Skeletal muscle satellite cell (primary cell): ENCODE measurements around the gene ZNF691.
"Not testable (repeated sequence)": the region's sequence is repeated elsewhere in the genome, so short reads cannot be mapped to it uniquely, and the experiment has no call there.

Source experiments
- H3K27me3 ChIP-seq: 2 replicates; pipeline ENCODE4 v1.7.0; 2013; ENCODE audit warnings: low read length; ENCODE audit not compliant: control insufficient read depth, insufficient read depth
- H3K36me3 ChIP-seq: 2 replicates; pipeline ENCODE4 v1.7.0; 2013; ENCODE audit warnings: mild to moderate bottlenecking, control low read depth, low read length; ENCODE audit not compliant: insufficient read depth
- H3K4me1 ChIP-seq: 2 replicates; pipeline ENCODE4 v1.7.0; 2013; ENCODE audit warnings: low read length; ENCODE audit not compliant: control insufficient read depth, insufficient read depth
- H3K4me2 ChIP-seq: 2 replicates; pipeline ENCODE4 v1.7.0; 2013; ENCODE audit warnings: mild to moderate bottlenecking, low read length
- H3K4me3 ChIP-seq: 2 replicates; pipeline ENCODE4 v1.7.0; 2013; ENCODE audit warnings: low read length
- H3K9ac ChIP-seq: 2 replicates; pipeline ENCODE4 v1.7.0; 2013; ENCODE audit warnings: mild to moderate bottlenecking, low read depth, low read length, moderate library complexity
- H3K9me3 ChIP-seq: replicated peaks from 2 replicates; pipeline ENCODE4 v1.7.0; 2013; ENCODE audit warnings: mild to moderate bottlenecking, control low read depth, low read length

Gene ZNF691

GRCh38 chr1:42868466-42868865 lies 22.1 kb downstream of the ZNF691 start:
- H3K27me3 ChIP-seq: peaks cover 24% of the 10 kb centered on the region
- not testable (repeated sequence) for H3K36me3 ChIP-seq, H3K9ac ChIP-seq, H3K4me3 ChIP-seq, H3K4me1 ChIP-seq, H3K4me2 ChIP-seq, H3K9me3 ChIP-seq

- not testable (repeated sequence) for H3K4me2 ChIP-seq, H3K4me3 ChIP-seq, H3K4me1 ChIP-seq, H3K9me3 ChIP-seq, H3K9ac ChIP-seq, H3K36me3 ChIP-seq
- peaks cover 23% of the 10 kb centered on the region for H3K27me3 ChIP-seq
These were observed 22.8 kb downstream of the ZNF691 start for GRCh38 chr1:42869254-42869653.

- H3K36me3 ChIP-seq, H3K9ac ChIP-seq, H3K4me2 ChIP-seq, H3K4me1 ChIP-seq, H3K4me3 ChIP-seq, H3K9me3 ChIP-seq: not testable (repeated sequence)
- peaks cover 26% of the 10 kb centered on the region for H3K27me3 ChIP-seq
These were observed 23.3 kb downstream of the ZNF691 start for GRCh38 chr1:42869751-42870150.

GRCh38 chr1:42873108-42873507 lies 26.7 kb downstream of the ZNF691 start:
- not testable (repeated sequence) for H3K36me3 ChIP-seq, H3K4me1 ChIP-seq, H3K4me2 ChIP-seq, H3K4me3 ChIP-seq, H3K9ac ChIP-seq, H3K9me3 ChIP-seq
- peaks cover 41% of the 10 kb centered on the region for H3K27me3 ChIP-seq

- Histone ChIP-seq H3K4me2 (no peak overlapping the region), H3K9ac (no peak overlapping the region), H3K9me3 (no peaks in the 10 kb centered on the region), H3K27me3 (peaks cover 41% of the 10 kb centered on the region), H3K36me3 (no peaks in the 10 kb centered on the region), H3K4me3 (no peak overlapping the region), H3K4me1 (no peaks in the 10 kb centered on the region)
These were observed 27.3 kb downstream of the ZNF691 start for GRCh38 chr1:42873670-42874069.

GRCh38 chr1:42876009-42876408 lies 29.6 kb downstream of the ZNF691 start:
- Histone ChIP-seq H3K4me2 (no peak overlapping the region), H3K27me3 (peaks cover 34% of the 10 kb centered on the region), H3K4me1 (no peaks in the 10 kb centered on the region), H3K4me3 (no peak overlapping the region), H3K36me3 (no peaks in the 10 kb centered on the region), H3K9ac (no peak overlapping the region), H3K9me3 (peaks cover 4% of the 10 kb centered on the region)

- Histone ChIP-seq H3K4me3 (no peak overlapping the region), H3K9ac (no peak overlapping the region), H3K36me3 (no peaks in the 10 kb centered on the region), H3K9me3 (peaks cover 4% of the 10 kb centered on the region), H3K4me1 (no peaks in the 10 kb centered on the region), H3K27me3 (peaks cover 31% of the 10 kb centered on the region), H3K4me2 (no peak overlapping the region)
These were observed 31.0 kb downstream of the ZNF691 start for GRCh38 chr1:42877380-42877779.

GRCh38 chr1:42880384-42880783 lies 34.0 kb downstream of the ZNF691 start:
- no peak overlapping the region for H3K9ac ChIP-seq
- H3K4me2 ChIP-seq: no peak overlapping the region
- no peaks in the 10 kb centered on the region for H3K4me1 ChIP-seq
- H3K27me3 ChIP-seq: peaks cover 23% of the 10 kb centered on the region
- H3K9me3 ChIP-seq: peaks cover 4% of the 10 kb centered on the region
- no peak overlapping the region for H3K4me3 ChIP-seq
- H3K36me3 ChIP-seq: no peaks in the 10 kb centered on the region

GRCh38 chr1:42886046-42886739 lies 39.8 kb downstream of the ZNF691 start:
- no peak overlapping the region for H3K4me2 ChIP-seq
- no peaks in the 10 kb centered on the region for H3K36me3 ChIP-seq
- no peak overlapping the region for H3K9ac ChIP-seq
- H3K27me3 ChIP-seq: peaks cover 10% of the 10 kb centered on the region
- no peaks in the 10 kb centered on the region for H3K9me3 ChIP-seq
- H3K4me1 ChIP-seq: no peaks in the 10 kb centered on the region
- H3K4me3 ChIP-seq: no peak overlapping the region

GRCh38 chr1:42886800-42887199 lies 40.4 kb downstream of the ZNF691 start:
- Histone ChIP-seq H3K9me3 (no peaks in the 10 kb centered on the region), H3K27me3 (peaks cover 16% of the 10 kb centered on the region), H3K9ac (no peak overlapping the region)

GRCh38 chr1:42887366-42887765 lies 41.0 kb downstream of the ZNF691 start:
- no peaks in the 10 kb centered on the region for H3K4me1 ChIP-seq
- no peak overlapping the region for H3K4me3 ChIP-seq
- peaks cover 19% of the 10 kb centered on the region for H3K27me3 ChIP-seq
- no peak overlapping the region for H3K9ac ChIP-seq
- no peak overlapping the region for H3K4me2 ChIP-seq
- no peaks in the 10 kb centered on the region for H3K36me3 ChIP-seq
- H3K9me3 ChIP-seq: no peaks in the 10 kb centered on the region

More at GRCh38 chr1:42886800-42887199, 40.4 kb downstream of the ZNF691 start:
- Histone ChIP-seq H3K4me3 (no peak overlapping the region), H3K36me3 (no peaks in the 10 kb centered on the region), H3K4me1 (no peaks in the 10 kb centered on the region), H3K4me2 (no peak overlapping the region)

- no peaks in the 10 kb centered on the region for H3K9me3 ChIP-seq
- H3K4me2 ChIP-seq: no peak overlapping the region
These were observed 41.7 kb downstream of the ZNF691 start for GRCh38 chr1:42888013-42888633.

More at GRCh38 chr1:42888013-42888633, 41.7 kb downstream of the ZNF691 start:
- Histone ChIP-seq H3K9ac (no peak overlapping the region), H3K36me3 (no peaks in the 10 kb centered on the region), H3K4me3 (no peak overlapping the region), H3K4me1 (no peaks in the 10 kb centered on the region), H3K27me3 (peaks cover 23% of the 10 kb centered on the region)
